Transverse colon (tissue), 4 donors: ENCODE results near the gene CSF1R. TPM values are rescaled to one million over a fixed set of nuclear protein-coding genes. Genes with fewer than 3 reads are reported as not detected.
"Not testable (repeated sequence)": the region's sequence is repeated elsewhere in the genome, so short reads cannot be mapped to it uniquely, and the experiment has no call there.

ENCODE experiments used
- DNase-seq: peaks from one replicate; pipeline ENCODE4 v3.0.0-alpha.2; 2019
- H3K27ac ChIP-seq, 4 donors: fragments of 200-600 bp; sonication (generic); 2 replicates each; pipeline ENCODE4 v1.5.1; 2016 to 2018; ENCODE audit warnings: inconsistent platforms in 4 of 4
- H3K27me3 ChIP-seq: fragments of 200-600 bp; sonication (generic); 2 replicates; pipeline ENCODE4 v1.5.1; 2017; ENCODE audit warnings: inconsistent platforms
- H3K36me3 ChIP-seq, 4 donors: fragments of 200-600 bp; sonication (generic); 2 replicates each; pipeline ENCODE4 v1.5.1; 2017 to 2019; ENCODE audit warnings: inconsistent platforms in 4 of 4
- H3K4me1 ChIP-seq, 4 donors: fragments of 200-600 bp; sonication (generic); 2 replicates each; pipeline ENCODE4 v1.5.1; 2017 to 2020; ENCODE audit warnings: inconsistent platforms in 4 of 4
- H3K4me3 ChIP-seq, 4 donors: fragments of 200-600 bp; sonication (generic); 1 replicate in 1 of 4; 2 replicates in 3 of 4; pipeline versions ENCODE4 v1.5.1 to v1.6.1; 2017 to 2019; ENCODE audit warnings: inconsistent platforms in 4 of 4
- H3K9me3 ChIP-seq, 2 donors: fragments of 200-600 bp; sonication (generic); 2 replicates each; pipeline ENCODE4 v1.5.1; 2017 to 2019; ENCODE audit warnings: inconsistent platforms in 2 of 2
- CTCF ChIP-seq, 5 experiments: fragments of 200-600 bp in 3 of 5; fragments of 450-650 bp in 2 of 5; sonication (generic) in 3 of 5; IDR thresholded peaks; 1 replicate in 2 of 5; 2 replicates in 3 of 5; pipeline ENCODE4 v1.5.1; 2016 to 2017; ENCODE audit warnings: antibody characterized with exemption in 5 of 5, inconsistent platforms in 3 of 5, mild to moderate bottlenecking in 2 of 5, moderate library complexity in 1 of 5
- EP300 ChIP-seq: sonication (generic); formaldehyde crosslinking; IDR thresholded peaks from one replicate; pipeline ENCODE4 v1.6.1; 2017; ENCODE audit warnings: antibody characterized with exemption, low read depth
- POLR2A ChIP-seq: fragments of 450-650 bp; IDR thresholded peaks from one replicate; pipeline ENCODE4 v1.6.1; 2016; ENCODE audit warnings: antibody characterized with exemption, mild to moderate bottlenecking, moderate library complexity
- POLR2AphosphoS5 ChIP-seq, 3 donors: sonication (generic); formaldehyde crosslinking; IDR thresholded peaks; one replicate each; pipeline ENCODE4 v1.6.1; 2016; ENCODE audit warnings: antibody characterized with exemption in 3 of 3
- WGBS, 2 donors: methylation state at CpG; one replicate each; pipeline ENCODE4 v1.1.5; 2018; ENCODE audit warnings: low coverage in 1 of 2; 5-methylcytosine and 5-hydroxymethylcytosine counted together
- in situ Hi-C, 4 donors: fragments of 200-750 bp; cut with MboI; loops; one replicate each; pipeline versions ENCODE4 v1.15.0 to v1.15.1; 2017; ENCODE audit warnings: low sequenced_read_pairs in 3 of 4, low pct_ligation_motif_present in 1 of 4, low pct_unique_long_range_greater_than_20kb in 1 of 4
- intact Hi-C: fragments of 100-400 bp; cut with DNase I; formaldehyde crosslinking; loops from one replicate; pipeline ENCODE4 v1.15.1; 2023; ENCODE audit warnings: low total_unique reads
- total RNA-seq, 4 donors: library from RNA; depleted of rRNA; stranded (reverse); fragments of >200 nt; gene quantifications; one replicate each; pipeline ENCODE4 v1.1.0, GENCODE V29; 2016

Gene CSF1R
- total RNA-seq, 4 donors from 2014 or later: 0.60 to 38.9 (median 14.7) TPM

GRCh38 chr5:150036513-150036912 is 49.8 kb downstream of the CSF1R start:
- in situ Hi-C loops (no loop called here), intact Hi-C loops (no loop called here)
- Histone ChIP-seq H3K27ac (no peak overlapping the region), H3K4me3 (no peak overlapping the region), H3K9me3 (no peaks in the 10 kb centered on the region), H3K4me1 (no peaks in the 10 kb centered on the region), H3K27me3 (no peaks in the 10 kb centered on the region), H3K36me3 (peaks cover 0 to 83% (median 33%) of the 10 kb centered on the region in 4 donors)
- DNase-seq: no peak
- TF ChIP-seq EP300 (no peak), CTCF (IDR thresholded peaks at IDR 0.05) (no peak), POLR2AphosphoS5 (IDR thresholded peaks at IDR 0.05) (no peak), POLR2A (no peak)
- WGBS, 2 donors: 68 to 93% methylated on average over 3 to 9 of the region's 9 CpGs

- intact Hi-C loops (no loop called here), in situ Hi-C loops (no loop called here)
- Histone ChIP-seq H3K4me3 (no peak overlapping the region), H3K4me1 (no peaks in the 10 kb centered on the region), H3K36me3 (peaks cover 0 to 82% (median 32%) of the 10 kb centered on the region in 4 donors), H3K27me3 (no peaks in the 10 kb centered on the region), H3K9me3 (no peaks in the 10 kb centered on the region), H3K27ac (no peak overlapping the region)
- no peak for DNase-seq
- 74 to 94% methylated on average over 3 to 7 of the region's 7 CpGs for WGBS, 2 donors
- TF ChIP-seq POLR2A (no peak), CTCF (IDR thresholded peaks at IDR 0.05) (no peak), EP300 (no peak), POLR2AphosphoS5 (IDR thresholded peaks at IDR 0.05) (no peak)
Measured at GRCh38 chr5:150035139-150035895, 51.0 kb downstream of the CSF1R start.

- 83 to 100% methylated on average over 2 to 4 of the region's 4 CpGs for WGBS, 2 donors
- H3K27me3 ChIP-seq: no peaks in the 10 kb centered on the region
- DNase-seq: no peak
- no peak overlapping the region for H3K27ac ChIP-seq
- intact Hi-C loops: loop anchor here (5.0 kb wide), 1 partner anchor 512 kb away; no protein-coding TSS in a partner anchor
- no peaks in the 10 kb centered on the region for H3K9me3 ChIP-seq
- peaks cover 0 to 82% (median 32%) of the 10 kb centered on the region in 4 donors for H3K36me3 ChIP-seq
- no peak overlapping the region for H3K4me3 ChIP-seq
- no peaks in the 10 kb centered on the region for H3K4me1 ChIP-seq
- TF ChIP-seq POLR2AphosphoS5 (IDR thresholded peaks at IDR 0.05) (no peak), POLR2A (no peak), EP300 (no peak), CTCF (IDR thresholded peaks at IDR 0.05) (no peak)
- in situ Hi-C loops: no loop called here
Measured at GRCh38 chr5:150034662-150035061, 51.7 kb downstream of the CSF1R start.

GRCh38 chr5:150033334-150033733 is 53.0 kb downstream of the CSF1R start:
- TF ChIP-seq CTCF (IDR thresholded peaks at IDR 0.05) (no peak), POLR2A (no peak), EP300 (no peak), POLR2AphosphoS5 (IDR thresholded peaks at IDR 0.05) (no peak)
- Histone ChIP-seq H3K4me1 (no peaks in the 10 kb centered on the region), H3K27me3 (no peaks in the 10 kb centered on the region), H3K27ac (no peak overlapping the region), H3K9me3 (no peaks in the 10 kb centered on the region), H3K36me3 (peaks cover 0 to 75% (median 32%) of the 10 kb centered on the region in 4 donors), H3K4me3 (no peak overlapping the region)
- WGBS, 2 donors: 97 to 100% methylated on average over 4 of the region's 4 CpGs
- in situ Hi-C loops: no loop called here
- no peak for DNase-seq
- intact Hi-C loops: loop anchor here (5.0 kb wide), 1 partner anchor 511 kb away; no protein-coding TSS in a partner anchor

- peaks cover 0 to 77% (median 30%) of the 10 kb centered on the region in 4 donors for H3K36me3 ChIP-seq
- DNase-seq, intact Hi-C loops, H3K4me1 ChIP-seq, in situ Hi-C loops, H3K9me3 ChIP-seq, H3K4me3 ChIP-seq, H3K27ac ChIP-seq, H3K27me3 ChIP-seq: not testable (repeated sequence)
- 43 to 46% methylated on average over 1 of the region's 1 CpG for WGBS, 2 donors
Measured at GRCh38 chr5:150028047-150028446, 58.3 kb downstream of the CSF1R start.
